Kidney capillary endothelial cell (primary cell): ENCODE results near the gene CISTR.
A peak's percentile ranks its signal among the peaks of the same experiment; 100 is the strongest.
"Not testable (repeated sequence)": the region's sequence is repeated elsewhere in the genome, so short reads cannot be mapped to it uniquely, and the experiment has no call there.

ENCODE experiments used
- DNase-seq: peaks from one replicate; pipeline ENCODE4 v3.0.0-alpha.2; 2018; ENCODE audit warnings: low spot score

Gene CISTR

DNA sequence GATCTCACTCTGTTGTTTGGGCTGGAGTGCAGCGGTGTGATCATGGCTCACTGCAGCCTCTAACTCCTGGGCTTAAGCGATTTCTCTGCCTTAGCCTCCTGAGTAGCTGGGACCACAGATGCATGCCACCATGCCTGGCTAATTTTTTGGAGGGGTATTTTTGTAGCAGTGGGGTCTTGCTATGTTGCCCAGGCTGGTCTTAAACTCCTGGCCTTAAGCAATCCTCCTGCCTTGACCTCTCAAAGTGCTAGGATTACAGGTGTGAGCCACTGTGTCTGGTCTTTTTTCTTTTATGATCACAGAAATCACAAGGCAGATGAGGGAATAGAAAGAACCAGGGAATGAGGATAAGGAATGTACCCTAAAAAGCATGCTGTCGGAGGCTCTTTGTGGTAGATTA, 11.0 kb upstream of the CISTR start:
- DNase-seq, result not testable (repeated sequence)

- DNase-seq, result no peak
These were observed 9.5 kb upstream of the CISTR start for GRCh38 chr12:53761306-53761705.

DNA sequence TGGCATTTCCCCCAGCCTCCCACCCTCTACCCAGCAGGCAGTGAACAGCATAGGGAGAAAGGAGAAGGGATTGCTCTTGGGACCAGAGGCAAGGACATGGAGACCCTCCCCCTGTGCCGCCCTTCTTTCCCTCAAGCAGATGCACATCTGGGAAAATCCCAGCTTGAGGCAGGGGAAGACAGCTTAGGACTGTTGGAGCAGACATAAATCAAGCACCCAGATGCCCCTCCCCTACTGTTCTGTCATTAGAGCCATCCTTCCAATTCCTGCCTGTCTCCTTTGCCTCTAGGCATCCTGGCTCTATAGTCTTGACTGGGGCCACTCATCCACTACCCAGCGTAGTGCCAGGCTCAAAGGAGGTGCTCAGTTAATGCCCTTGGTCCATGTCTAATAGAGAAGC, 7.5 kb upstream of the CISTR start:
- DNase-seq, result no peak

DNA sequence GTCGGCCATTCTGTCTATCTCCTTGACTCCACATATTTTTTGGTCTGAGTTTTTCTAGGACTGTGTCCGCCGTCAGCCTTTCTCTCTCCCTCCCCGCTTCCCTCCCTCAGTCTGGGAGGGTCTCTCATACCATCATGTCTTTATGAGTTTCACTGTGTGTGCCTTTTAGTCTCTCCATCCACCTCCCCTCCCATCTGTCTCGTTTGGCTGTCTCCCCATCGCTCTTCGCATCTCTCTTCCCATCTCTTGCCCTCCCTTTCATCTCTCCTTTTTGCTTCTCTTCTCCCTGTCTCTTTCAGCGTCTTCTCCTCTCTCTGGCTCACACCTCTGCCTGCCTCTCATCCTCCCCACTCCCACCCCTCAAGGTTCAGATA, 6.9 kb upstream of the CISTR start:
- DNase-seq, result no peak

- no peak for DNase-seq
These were observed 6.4 kb upstream of the CISTR start for GRCh38 chr12:53758081-53758729.

DNA sequence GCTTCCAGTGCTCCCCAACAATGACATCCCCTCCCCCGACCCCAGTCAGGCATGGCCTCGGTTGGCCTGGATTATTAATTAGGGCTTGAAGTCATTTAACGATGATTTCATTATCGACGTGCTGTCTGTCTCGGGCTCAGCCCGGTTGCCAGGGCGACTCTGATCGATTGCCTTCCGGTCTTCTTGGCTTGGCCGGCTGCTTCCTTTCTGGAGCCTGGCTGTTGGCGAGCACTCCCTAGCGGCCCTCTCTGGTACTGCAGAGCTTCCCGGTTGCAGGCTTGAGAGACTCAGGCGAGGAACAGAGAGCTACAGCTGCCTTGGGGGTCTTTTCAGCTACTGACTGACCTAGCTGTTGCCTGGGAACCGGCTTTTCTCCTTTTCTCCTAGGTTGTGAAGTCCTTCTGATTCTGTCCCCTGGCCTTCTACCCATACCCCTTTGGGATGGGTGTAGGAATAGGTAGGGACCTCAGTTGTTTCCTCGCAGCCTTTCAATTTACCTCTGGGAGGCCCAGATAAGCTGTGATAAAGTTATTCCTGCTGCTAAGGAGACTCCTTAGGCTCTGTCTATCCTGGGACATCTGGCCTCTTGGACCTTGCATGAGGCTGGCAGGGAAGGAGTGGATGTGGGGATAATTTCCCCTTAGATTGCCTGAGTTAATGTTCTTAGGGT, 5.5 kb upstream of the CISTR start:
- peak; percentile 65 for DNase-seq

DNA sequence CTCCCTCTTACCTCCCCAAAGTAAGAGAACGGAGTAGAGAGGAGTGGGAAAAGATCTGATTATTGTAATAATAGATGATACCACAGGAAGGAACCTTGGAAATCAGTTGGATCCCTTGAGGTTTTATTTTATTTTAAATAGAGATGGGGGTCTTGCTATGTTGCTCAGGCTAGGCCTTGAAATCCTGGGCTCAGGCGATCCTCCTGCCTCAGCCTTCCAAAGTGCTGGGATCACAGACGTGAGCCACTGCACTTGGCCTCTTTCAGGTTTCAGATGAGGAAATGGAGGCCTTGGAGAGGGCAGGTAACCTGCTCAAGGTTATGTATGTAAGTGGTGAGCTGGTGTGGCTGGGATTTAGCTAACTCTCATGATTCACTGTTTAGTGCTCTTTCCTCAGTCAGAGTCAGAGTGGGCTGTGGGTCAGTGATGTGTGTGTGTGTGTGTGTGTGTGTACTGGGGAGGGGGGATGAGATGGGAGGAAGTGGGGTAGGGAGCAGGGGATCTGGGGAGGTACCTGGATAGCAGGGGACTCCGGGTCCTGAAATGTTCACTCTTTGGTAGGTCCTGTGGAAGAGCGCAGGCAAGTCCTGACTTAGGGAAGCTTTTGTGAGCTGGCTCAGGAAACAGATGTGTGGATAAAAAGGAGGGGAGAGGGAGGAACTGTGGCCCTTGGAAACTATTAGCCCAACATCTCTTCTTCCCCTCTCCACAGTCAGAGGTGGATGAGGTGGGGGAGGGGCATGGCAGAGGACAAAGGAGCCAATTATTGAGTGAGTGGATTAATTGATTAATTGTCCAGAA, 4.7 kb upstream of the CISTR start:
- DNase-seq, result peak; percentile 39

DNA sequence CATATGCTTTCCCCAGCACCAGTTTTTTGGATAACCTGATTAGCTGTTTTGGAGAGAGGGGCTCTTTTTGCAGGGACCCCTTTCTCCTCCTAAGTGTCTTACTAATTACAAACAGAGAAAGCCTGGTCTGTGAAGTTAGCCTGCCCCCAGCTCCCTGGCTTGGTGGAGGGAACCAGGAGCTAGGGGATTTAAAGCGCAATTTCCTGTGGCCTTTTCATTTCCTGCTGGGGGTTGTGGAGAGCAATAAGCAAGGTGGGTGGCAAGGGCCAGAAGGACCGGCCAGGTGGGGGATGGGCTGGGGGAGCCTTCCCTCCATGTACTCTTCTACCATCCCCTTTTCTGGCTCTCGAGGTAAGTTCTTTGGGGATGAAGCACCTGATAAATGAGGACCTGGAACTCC, 4.1 kb upstream of the CISTR start:
- no peak for DNase-seq

GRCh38 chr12:53755451-53755891, 3.7 kb upstream of the CISTR start:
- DNase-seq, result no peak

DNA sequence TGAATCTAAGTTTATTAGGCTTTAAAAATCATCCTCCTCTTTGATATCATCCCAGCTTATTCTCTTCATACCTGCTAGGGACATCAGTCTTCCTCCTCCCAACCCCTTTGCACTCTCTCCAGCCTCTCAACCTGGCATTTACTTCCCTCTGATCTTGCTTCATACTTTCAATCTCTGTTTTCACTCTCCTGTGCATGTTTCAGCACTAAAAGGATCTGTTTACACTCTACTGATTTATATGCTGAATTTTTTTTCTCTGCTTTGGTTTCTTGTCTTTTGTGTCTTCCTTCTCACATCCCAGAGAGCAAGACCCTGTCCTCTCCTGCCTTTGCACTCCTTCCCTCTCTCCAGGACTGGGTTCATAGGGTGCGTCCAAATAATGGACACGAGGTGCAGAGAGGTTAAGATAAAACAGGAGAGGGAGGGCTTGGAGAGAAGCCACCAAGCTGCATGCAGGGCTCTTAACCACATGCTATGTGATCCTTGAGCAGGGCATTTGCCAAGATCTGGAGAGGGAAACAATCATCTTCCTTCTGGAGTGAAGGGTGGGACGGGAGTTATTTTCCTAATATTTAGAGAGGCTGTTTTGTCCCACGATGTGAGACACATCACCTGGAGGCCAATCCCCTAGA, 3.0 kb upstream of the CISTR start:
- no peak for DNase-seq

DNA sequence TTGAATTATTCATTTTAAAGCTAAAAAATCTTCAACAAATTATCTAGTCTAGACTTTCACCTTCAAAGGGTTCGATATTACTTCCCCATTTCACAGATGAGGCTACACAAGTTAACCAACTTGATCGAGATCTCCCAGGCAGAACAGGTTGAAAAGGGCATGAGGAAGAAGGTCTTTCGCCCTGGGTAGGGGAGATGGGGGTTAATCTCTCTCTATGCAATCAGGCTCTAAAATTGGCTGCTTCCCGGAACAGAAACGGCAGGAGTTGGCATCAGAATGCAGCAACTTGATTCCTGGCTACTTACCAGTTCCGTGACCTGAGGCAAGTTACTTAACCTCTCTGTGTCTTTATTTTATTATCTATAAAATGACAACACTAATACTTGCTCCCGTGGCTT, 2.4 kb upstream of the CISTR start:
- no peak for DNase-seq

DNA sequence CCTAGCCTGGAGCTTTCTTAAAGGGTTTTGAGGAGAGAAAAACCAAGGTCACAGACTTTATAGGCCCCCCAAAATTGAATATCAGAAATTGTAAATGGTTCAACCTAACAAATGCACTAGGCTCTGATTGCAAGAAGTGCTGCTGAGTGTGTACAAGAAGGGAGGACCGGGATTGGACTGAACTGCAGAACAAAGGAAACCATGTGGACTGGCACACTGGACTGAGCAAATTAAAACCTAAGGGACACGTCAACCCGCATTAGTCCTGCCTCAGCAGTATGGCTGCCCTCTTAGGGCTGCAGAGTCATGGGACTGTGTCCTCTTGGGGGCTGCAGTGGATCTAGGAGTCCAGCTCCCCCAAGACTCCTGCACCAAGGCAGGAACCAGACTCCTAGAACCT, 842 bp upstream of the CISTR start:
- DNase-seq, result no peak

GRCh38 chr12:53752192-53752601, 418 bp upstream of the CISTR start:
- no peak for DNase-seq

DNA sequence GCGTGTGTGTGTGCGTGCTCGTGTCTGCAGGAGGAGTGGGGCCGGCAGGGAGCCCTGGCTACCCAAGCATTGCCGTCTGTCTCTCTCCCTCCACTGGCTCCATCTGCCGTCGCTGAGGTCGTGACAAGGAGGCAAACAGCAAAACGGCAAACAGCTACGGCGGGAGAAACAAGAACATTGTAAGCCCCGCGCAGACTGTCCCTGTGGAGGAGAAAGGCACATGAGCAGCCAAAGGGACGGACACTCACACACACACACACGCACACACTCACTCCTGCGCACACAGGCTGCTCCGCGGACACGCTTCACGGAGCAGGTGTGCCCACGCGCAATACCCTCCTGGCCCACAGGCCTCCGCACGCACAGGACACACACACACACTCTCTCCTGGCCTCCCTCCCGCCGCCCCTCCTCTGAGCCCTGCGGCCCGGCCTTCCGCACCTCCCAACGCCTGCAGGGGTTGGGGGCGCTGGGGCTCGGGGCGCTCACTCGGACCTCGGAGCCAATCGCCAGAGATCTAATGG, 905 bp downstream of the CISTR start:
- DNase-seq, result no peak

DNA sequence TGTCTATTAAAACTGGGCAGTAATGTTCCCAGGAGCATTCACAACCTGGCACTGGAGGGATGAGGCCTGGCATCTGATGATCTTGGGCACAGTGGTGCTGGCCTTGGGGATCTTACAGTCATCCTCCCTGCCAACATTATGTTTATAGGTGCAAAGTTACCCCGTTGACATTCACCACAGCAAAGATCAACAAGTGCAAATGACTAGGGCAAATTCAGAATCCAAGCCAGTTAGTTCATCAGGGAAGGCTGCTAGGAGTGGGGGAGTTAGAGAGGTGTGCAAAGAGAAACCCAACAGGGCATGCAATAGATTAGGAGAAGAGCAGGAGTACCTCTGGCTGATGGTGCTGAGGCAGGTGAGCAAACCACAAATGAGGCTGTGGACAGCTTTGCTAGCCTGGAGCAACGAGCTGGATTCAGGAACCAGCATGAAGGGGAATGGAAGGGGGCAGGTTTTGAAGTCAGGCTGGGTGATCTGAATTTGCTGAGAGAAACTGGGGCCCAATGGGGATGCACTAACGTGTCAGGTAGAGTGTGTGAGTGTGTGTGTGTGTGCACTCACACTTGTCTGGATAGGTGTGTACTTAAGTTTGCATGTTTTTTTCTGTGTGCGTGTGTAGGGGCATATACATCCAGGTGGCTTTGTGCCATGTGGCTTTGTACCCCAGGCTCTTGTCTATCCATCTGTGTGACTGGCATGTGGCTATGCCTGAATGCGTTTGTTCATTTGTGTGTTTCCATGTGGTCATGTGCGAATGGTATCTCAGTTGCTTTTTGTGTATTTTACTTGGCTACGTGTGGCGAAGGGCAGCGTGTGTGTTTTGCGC, 1.6 kb downstream of the CISTR start:
- DNase-seq, result no peak

- DNase-seq, result no peak
These were observed 3.5 kb downstream of the CISTR start for GRCh38 chr12:53748072-53748840.

- no peak for DNase-seq
These were observed 4.7 kb downstream of the CISTR start for GRCh38 chr12:53747095-53747494.

- DNase-seq, result peak; percentile 82
These were observed 5.1 kb downstream of the CISTR start for GRCh38 chr12:53746592-53747092.

- DNase-seq, result no peak
These were observed 7.0 kb downstream of the CISTR start for GRCh38 chr12:53744751-53745150.

DNA sequence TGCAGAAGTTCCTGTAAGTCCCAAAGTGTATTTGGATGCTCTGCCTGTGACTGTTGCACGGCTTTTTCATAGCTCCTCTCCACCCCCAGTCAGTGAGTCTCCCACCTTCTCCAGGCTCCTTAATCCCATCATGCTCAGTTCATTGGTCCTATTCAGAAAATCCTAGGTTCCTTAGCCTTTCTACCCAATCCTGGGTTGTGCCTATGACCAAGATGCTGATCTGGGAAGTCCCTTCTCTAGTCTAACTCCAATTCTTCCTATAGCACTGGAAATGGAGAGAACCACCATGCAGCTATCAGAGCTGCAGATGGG, 7.7 kb downstream of the CISTR start:
- no peak for DNase-seq
